BLaER1 treated with 17β-estradiol and CSF1 and Interleukin-3, amounts not matched to agents 10 nM and 100 nM (cell line): ENCODE data around the gene FXN.

ENCODE experiments used
- H3K27ac ChIP-seq, 11 experiments: shearing (Covaris generic); formaldehyde crosslinking; 2 replicates each; pipeline ENCODE4 v1.8.1; 2022
- H3K27me3 ChIP-seq, 11 experiments: shearing (Covaris generic); formaldehyde crosslinking; 2 replicates each; pipeline ENCODE4 v1.8.1; 2022
- H3K36me3 ChIP-seq, 11 experiments: shearing (Covaris generic); formaldehyde crosslinking; 2 replicates each; pipeline ENCODE4 v1.8.1; 2022
- H3K4me1 ChIP-seq, 10 experiments: shearing (Covaris generic); formaldehyde crosslinking; 2 replicates each; pipeline ENCODE4 v1.8.1; 2022
- H3K4me2 ChIP-seq, 11 experiments: shearing (Covaris generic); formaldehyde crosslinking; 2 replicates each; pipeline ENCODE4 v1.8.1; 2022
- H3K4me3 ChIP-seq, 10 experiments: shearing (Covaris generic); formaldehyde crosslinking; 2 replicates each; pipeline ENCODE4 v1.8.1; 2022
- H3K9ac ChIP-seq, 11 experiments: shearing (Covaris generic); formaldehyde crosslinking; 2 replicates each; pipeline ENCODE4 v1.8.1; 2022
- H3K9me3 ChIP-seq, 11 experiments: shearing (Covaris generic); formaldehyde crosslinking; replicated peaks in 1 of 11; 2 replicates each; pipeline ENCODE4 v1.8.1; 2022
- H4K20me1 ChIP-seq, 11 experiments: shearing (Covaris generic); formaldehyde crosslinking; 2 replicates each; pipeline ENCODE4 v1.8.1; 2022
- Cebpa-rat ChIP-seq, 11 experiments: shearing (Covaris generic); IDR thresholded peaks; 2 replicates each; pipeline ENCODE4 v1.8.1; 2022

FXN gene

DNA sequence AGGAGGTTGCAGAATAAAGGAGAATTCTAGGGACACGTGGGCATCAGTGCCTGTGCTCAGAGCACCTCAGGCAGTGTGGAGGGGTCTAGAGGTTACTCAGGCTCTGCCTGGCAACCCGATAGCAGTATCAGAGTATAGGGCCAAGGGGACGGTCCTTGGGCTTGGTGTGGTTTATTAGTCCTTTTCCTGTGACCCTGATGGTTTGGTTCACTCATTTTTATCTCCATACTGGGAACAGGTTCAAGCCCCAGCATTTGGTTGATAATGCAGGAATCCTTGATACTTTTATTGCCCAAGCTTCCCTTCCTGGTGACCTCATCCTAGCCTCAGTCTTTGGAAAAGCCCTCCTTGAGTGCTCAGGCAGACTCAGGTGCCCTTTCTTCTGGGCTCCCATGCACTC, 35.5 kb downstream of the FXN start:
- Histone ChIP-seq H3K9ac (no peak overlapping the region), H3K36me3 (peaks cover 40 to 86% (median 73%) of the 10 kb centered on the region in 11 experiments), H3K27me3 (no peaks in the 10 kb centered on the region), H3K4me1 (no peaks in the 10 kb centered on the region), H3K9me3 (no peaks in the 10 kb centered on the region), H3K27ac (no peak overlapping the region), H4K20me1 (no peaks in the 10 kb centered on the region; a peak in 3 of 22 replicates), H3K4me2 (no peak overlapping the region), H3K4me3 (no peak overlapping the region)
- no peak for TF ChIP-seq Cebpa-rat (IDR thresholded peaks at IDR 0.05)

DNA sequence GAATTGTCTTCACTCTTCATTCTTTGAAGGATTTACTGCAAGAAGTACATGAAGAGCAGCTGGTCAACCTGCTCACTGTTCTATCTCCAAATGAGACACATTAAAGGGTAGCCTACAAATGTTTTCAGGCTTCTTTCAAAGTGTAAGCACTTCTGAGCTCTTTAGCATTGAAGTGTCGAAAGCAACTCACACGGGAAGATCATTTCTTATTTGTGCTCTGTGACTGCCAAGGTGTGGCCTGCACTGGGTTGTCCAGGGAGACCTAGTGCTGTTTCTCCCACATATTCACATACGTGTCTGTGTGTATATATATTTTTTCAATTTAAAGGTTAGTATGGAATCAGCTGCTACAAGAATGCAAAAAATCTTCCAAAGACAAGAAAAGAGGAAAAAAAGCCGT, 37.6 kb downstream of the FXN start:
- Histone ChIP-seq H3K9ac (no peak overlapping the region), H3K4me1 (no peaks in the 10 kb centered on the region), H3K36me3 (peaks cover 20 to 67% (median 53%) of the 10 kb centered on the region in 11 experiments), H4K20me1 (no peaks in the 10 kb centered on the region; a peak in 2 of 22 replicates), H3K27me3 (no peaks in the 10 kb centered on the region), H3K4me2 (no peak overlapping the region), H3K9me3 (no peaks in the 10 kb centered on the region), H3K4me3 (no peak overlapping the region), H3K27ac (no peak overlapping the region)
- TF ChIP-seq Cebpa-rat (IDR thresholded peaks at IDR 0.05), result no peak

DNA sequence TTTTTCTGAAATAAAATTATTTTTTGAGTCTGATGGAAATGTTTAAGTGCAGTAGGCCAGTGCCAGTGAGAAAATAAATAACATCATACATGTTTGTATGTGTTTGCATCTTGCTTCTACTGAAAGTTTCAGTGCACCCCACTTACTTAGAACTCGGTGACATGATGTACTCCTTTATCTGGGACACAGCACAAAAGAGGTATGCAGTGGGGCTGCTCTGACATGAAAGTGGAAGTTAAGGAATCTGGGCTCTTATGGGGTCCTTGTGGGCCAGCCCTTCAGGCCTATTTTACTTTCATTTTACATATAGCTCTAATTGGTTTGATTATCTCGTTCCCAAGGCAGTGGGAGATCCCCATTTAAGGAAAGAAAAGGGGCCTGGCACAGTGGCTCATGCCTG, 39.2 kb downstream of the FXN start:
- Histone ChIP-seq H3K9ac (no peak overlapping the region), H4K20me1 (no peaks in the 10 kb centered on the region; a peak in 1 of 22 replicates), H3K36me3 (peaks cover 8 to 50% (median 42%) of the 10 kb centered on the region in 11 experiments; a peak in 20 of 22 replicates), H3K4me3 (no peak overlapping the region), H3K4me2 (no peak overlapping the region), H3K4me1 (no peaks in the 10 kb centered on the region), H3K27me3 (no peaks in the 10 kb centered on the region), H3K27ac (no peak overlapping the region), H3K9me3 (no peaks in the 10 kb centered on the region)
- no peak for TF ChIP-seq Cebpa-rat (IDR thresholded peaks at IDR 0.05)

DNA sequence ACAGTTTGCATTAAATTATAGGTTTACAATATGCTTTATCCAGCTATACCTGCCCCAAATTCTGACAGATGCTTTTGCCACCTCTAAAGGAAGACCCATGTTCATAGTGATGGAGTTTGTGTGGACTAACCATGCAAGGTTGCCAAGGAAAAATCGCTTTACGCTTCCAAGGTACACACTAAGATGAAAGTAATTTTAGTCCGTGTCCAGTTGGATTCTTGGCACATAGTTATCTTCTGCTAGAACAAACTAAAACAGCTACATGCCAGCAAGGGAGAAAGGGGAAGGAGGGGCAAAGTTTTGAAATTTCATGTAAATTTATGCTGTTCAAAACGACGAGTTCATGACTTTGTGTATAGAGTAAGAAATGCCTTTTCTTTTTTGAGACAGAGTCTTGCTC, 41.0 kb downstream of the FXN start:
- no peak for TF ChIP-seq Cebpa-rat (IDR thresholded peaks at IDR 0.05)
- no peaks in the 10 kb centered on the region for H4K20me1 ChIP-seq
- H3K27me3 ChIP-seq, result no peaks in the 10 kb centered on the region
- H3K4me1 ChIP-seq, result no peaks in the 10 kb centered on the region
- no peak overlapping the region for H3K27ac ChIP-seq
- peaks cover 5 to 42% (median 26%) of the 10 kb centered on the region in 11 experiments; a peak in 20 of 22 replicates for H3K36me3 ChIP-seq
- H3K4me2 ChIP-seq, result no peak overlapping the region
- H3K9ac ChIP-seq, result no peak overlapping the region
- H3K4me3 ChIP-seq, result no peak overlapping the region
- 0 out of 22 replicates have a peak, but pooled peaks cover 0 to 2% (median 0%) of the 10 kb centered on the region in 11 experiments for H3K9me3 ChIP-seq

DNA sequence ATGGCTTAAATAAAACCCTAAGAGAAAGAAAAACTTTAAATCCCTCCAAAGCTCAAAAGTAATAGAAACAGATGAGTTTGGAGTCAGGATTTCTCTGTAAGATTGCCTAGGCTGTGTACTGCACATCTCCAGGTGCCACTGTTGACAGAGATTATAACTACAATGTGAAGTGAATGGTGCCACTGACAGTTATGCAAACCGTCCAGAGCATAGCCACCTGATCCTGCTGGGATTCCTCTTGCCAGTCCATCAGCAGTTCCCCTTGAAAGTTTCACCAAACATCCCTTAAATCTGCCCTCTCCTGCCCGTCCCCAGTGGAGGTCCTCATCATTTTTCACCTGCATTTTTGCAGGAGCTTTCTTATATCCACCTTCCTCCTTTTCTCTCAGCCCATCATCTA, 42.5 kb downstream of the FXN start:
- H3K9ac ChIP-seq, result no peak overlapping the region
- 0 out of 22 replicates have a peak, but pooled peaks cover 0 to 5% (median 0%) of the 10 kb centered on the region in 11 experiments for H3K9me3 ChIP-seq
- H3K27ac ChIP-seq, result no peak overlapping the region
- peaks cover 2 to 27% (median 11%) of the 10 kb centered on the region in 11 experiments; a peak in 17 of 22 replicates for H3K36me3 ChIP-seq
- TF ChIP-seq Cebpa-rat (IDR thresholded peaks at IDR 0.05), result no peak
- H3K27me3 ChIP-seq, result no peaks in the 10 kb centered on the region
- no peaks in the 10 kb centered on the region for H3K4me1 ChIP-seq
- no peak overlapping the region for H3K4me2 ChIP-seq
- H4K20me1 ChIP-seq, result no peaks in the 10 kb centered on the region
- no peak overlapping the region for H3K4me3 ChIP-seq

DNA sequence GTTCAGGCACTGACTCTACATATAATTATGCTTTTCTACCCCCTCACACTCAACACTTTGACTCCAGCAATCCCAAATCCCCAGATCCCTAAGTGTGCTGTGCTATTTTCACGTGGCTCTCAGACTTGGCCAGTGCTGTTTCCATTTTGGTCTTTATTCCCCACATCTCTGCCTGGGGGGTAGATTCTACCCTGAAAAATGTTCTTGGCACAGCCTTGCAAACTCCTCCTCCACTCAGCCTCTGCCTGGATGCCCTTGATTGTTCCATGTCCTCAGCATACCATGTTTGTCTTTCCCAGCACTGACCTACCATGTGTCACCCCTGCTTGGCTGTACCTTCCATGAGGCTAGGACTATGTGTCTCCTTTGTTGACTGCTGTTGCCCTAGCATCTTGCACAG, 43.0 kb downstream of the FXN start:
- peaks cover 0 to 22% (median 6%) of the 10 kb centered on the region in 11 experiments; a peak in 10 of 22 replicates for H3K36me3 ChIP-seq
- H3K27ac ChIP-seq, result no peak overlapping the region
- no peaks in the 10 kb centered on the region for H4K20me1 ChIP-seq
- H3K4me1 ChIP-seq, result no peaks in the 10 kb centered on the region
- no peaks in the 10 kb centered on the region for H3K27me3 ChIP-seq
- H3K9me3 ChIP-seq, result 0 out of 22 replicates have a peak, but pooled peaks cover 0 to 5% (median 0%) of the 10 kb centered on the region in 11 experiments
- no peak overlapping the region for H3K9ac ChIP-seq
- no peak overlapping the region for H3K4me2 ChIP-seq
- no peak overlapping the region for H3K4me3 ChIP-seq
- TF ChIP-seq Cebpa-rat (IDR thresholded peaks at IDR 0.05), result no peak

DNA sequence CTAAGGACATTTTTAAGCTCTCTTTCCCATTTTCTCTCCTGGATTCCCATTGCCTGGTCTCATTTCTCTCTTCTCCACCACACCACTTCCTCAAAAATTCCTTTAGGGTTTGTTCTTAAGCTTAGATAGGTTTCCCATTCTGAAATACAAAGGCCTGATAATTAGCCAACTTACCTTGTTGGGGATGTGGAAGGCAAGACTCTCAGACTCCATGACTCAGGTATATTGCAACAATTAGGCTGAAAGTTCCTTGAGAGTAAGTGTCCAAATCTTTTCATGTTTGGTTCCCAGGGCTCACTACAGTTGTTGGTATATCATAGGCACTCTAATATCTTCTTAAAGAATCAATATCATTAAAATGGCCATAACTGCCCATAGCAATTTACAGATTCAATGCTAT, 43.6 kb downstream of the FXN start:
- no peaks in the 10 kb centered on the region for H3K27me3 ChIP-seq
- H3K4me3 ChIP-seq, result no peak overlapping the region
- no peaks in the 10 kb centered on the region for H3K4me1 ChIP-seq
- no peak for TF ChIP-seq Cebpa-rat (IDR thresholded peaks at IDR 0.05)
- H3K27ac ChIP-seq, result no peak overlapping the region
- peaks cover 0 to 19% (median 5%) of the 10 kb centered on the region in 11 experiments; a peak in 7 of 22 replicates for H3K36me3 ChIP-seq
- 0 out of 22 replicates have a peak, but pooled peaks cover 0 to 5% (median 0%) of the 10 kb centered on the region in 11 experiments for H3K9me3 ChIP-seq
- H3K4me2 ChIP-seq, result no peak overlapping the region
- no peaks in the 10 kb centered on the region for H4K20me1 ChIP-seq
- H3K9ac ChIP-seq, result no peak overlapping the region

DNA sequence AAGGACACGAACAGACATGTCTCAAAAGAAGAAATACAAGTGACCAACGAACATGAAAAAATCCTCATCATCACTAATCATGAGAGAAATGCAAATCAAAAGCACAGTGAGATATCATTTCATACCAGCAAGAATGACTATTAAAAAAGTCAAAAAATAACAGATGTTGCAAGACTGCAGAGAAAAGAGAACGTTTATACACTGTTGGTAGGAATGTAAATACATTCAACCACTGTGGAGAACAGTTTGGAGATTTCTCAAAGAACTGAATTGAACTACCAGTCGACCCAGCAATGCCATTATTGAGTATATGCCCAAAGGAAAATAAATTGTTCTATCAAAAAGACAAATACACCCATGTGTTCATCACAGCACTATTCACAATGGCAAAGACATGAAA, 45.7 kb downstream of the FXN start:
- H3K27ac ChIP-seq, result no peak overlapping the region
- H3K9me3 ChIP-seq, result 0 out of 22 replicates have a peak, but pooled peaks cover 0 to 5% (median 0%) of the 10 kb centered on the region in 11 experiments
- H3K27me3 ChIP-seq, result no peaks in the 10 kb centered on the region
- no peak overlapping the region for H3K9ac ChIP-seq
- H3K4me2 ChIP-seq, result no peak overlapping the region
- peaks cover 0 to 18% (median 4%) of the 10 kb centered on the region in 11 experiments; a peak in 4 of 22 replicates for H3K36me3 ChIP-seq
- no peak overlapping the region for H3K4me3 ChIP-seq
- no peaks in the 10 kb centered on the region for H4K20me1 ChIP-seq
- no peak for TF ChIP-seq Cebpa-rat (IDR thresholded peaks at IDR 0.05)
- H3K4me1 ChIP-seq, result no peaks in the 10 kb centered on the region

DNA sequence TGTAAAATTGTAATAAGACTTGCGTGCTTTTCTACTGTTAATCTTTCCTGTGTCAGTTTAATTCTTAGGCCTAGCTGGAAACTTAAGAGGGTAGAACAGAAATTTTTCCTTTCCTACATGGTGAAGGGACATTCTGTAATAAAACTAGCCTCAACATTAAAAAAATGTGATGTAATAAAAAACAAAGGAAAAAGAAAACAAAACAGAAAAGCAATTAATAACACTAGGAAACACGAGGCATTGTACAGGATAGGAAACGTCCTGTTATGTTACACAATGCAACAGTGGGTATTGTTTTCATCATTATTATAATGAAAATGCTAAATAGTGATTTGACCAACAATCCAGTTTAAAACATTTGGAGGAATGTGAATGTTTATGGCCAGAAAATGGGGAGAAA, 47.8 kb downstream of the FXN start:
- Histone ChIP-seq H3K27ac (no peak overlapping the region), H3K4me3 (no peak overlapping the region), H3K9ac (no peak overlapping the region), H3K9me3 (0 out of 22 replicates have a peak, but pooled peaks cover 0 to 5% (median 0%) of the 10 kb centered on the region in 11 experiments), H3K27me3 (no peaks in the 10 kb centered on the region), H3K4me1 (no peaks in the 10 kb centered on the region), H3K4me2 (no peak overlapping the region), H4K20me1 (no peaks in the 10 kb centered on the region), H3K36me3 (peaks cover 0 to 11% (median 4%) of the 10 kb centered on the region in 11 experiments; a peak in 4 of 22 replicates)
- TF ChIP-seq Cebpa-rat (IDR thresholded peaks at IDR 0.05), result no peak
